GM19395 (cell line): ENCODE measurements around the gene TTLL10.

Source experiments
- ATAC-seq: cut with Tn5 transposase; IDR thresholded peaks from one replicate; pipeline ENCODE4 v1.9.1; 2021; ENCODE audit warnings: mild to moderate bottlenecking, moderate library complexity; ENCODE audit not compliant: unreplicated experiment

The TTLL10 gene

GRCh38 chr1:1244192-1244811, 70.6 kb downstream of the TTLL10 start:
- no peak for ATAC-seq

- no peak for ATAC-seq
Measured at GRCh38 chr1:1245178-1245816, 71.6 kb downstream of the TTLL10 start.

DNA sequence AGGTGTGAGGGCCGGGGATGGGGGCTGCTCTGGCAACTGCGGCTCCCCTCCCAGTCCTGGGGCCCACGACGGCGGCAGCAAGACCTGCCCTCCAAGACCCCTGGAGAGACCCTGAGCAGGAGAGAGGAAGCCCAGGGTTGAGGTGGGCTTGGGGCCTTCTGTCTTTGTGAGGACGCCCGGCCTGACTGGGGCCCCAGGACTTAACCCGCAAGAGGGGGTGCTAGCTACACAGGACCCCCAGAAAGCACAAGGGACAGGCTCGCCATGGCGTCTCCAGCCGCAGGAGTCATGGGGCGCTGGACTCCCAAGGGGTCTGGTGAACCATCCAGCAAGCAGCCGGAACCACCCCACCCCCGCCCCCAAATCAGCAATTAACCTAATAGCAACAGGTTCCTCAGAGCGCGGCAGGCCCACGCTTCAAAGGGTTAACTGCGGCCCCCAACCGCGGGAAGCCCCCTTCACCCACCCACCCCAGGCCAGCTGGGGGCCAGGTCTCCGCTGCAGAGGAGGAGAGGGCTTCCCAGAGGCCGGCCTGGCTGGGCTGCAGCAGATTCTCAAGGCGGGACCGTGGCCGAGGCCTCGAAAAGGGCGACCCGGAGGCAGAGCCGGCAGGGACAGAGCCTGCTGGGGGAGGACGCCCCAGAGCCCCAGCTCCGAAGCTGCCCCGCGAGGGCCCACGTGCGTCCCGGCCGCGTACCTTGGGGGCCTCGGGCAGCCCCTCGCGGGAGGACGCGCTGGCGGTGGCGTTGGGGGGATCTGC, 72.3 kb downstream of the TTLL10 start:
- ATAC-seq, result no peak

DNA sequence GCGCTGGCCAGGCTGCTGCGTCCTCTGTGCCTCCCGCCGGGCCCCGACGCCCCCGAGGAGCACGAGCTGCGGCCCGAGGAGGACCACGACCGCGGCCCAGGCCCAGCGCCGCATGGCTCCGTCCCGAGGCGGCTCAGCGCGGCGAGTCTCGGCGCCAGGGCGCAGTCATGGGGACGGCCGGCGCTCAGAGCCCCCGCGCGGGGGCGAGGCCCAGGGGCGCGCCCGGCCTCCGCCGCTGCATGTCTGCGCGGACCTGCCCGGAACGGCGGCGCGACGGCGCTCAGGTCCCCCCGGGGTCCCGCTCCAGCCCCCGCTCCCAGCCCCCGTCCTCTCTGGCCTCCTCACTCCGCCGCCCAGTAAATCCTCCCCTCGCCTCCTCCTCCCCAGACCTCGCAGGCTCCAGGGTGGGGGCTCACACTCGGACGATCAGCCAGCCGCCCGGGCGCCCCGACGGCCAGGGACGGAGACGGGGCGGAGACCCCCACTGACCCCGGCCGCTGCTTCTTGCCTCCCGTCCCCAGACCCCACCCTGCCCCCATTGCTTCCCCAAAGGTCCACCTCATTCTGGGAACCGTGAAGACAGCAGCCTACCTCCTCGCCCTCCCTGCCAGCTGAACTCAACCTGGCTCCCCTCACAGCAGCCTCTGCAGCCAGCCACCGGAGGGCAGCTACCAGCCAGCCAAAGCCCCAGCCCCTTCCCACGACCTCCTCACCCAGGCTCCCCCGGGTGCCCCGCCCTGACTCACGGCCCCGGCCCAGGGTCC, 73.1 kb downstream of the TTLL10 start, which contains the start of gene C1QTNF12:
TSS of gene C1QTNF12 (minus strand) at position 146 of the 764 bp plus-strand sequence. CDS start at position 114, 32 bp downstream.
- no peak for ATAC-seq

GRCh38 chr1:1247341-1247913, 73.7 kb downstream of the TTLL10 start:
- no peak for ATAC-seq
